ENCODE measurements around the gene MTCL1. TPM values are rescaled to one million over a fixed set of nuclear protein-coding genes. Genes with fewer than 3 reads are reported as not detected.

The MTCL1 gene
- total and polyA plus RNA-seq, 9 of the 15 experiments (the other 6 are each of a cell fraction or from before 2014, with no cell fraction given), result 0.21 to 7.4 (median 3.7) TPM

GRCh38 chr18:8730080-8730827, 24.9 kb downstream of the MTCL1 start (continued):
- TF ChIP-seq ZNF592 (IDR thresholded peaks at IDR 0.05) (0 out of 2 replicates have a peak, but pooled peaks have one; percentile 40), HOXB6 (CRISPR knock-in tag; IDR thresholded peaks at IDR 0.05; ENCODE audit: borderline replicate concordance) (no peak), SAFB (IDR thresholded peaks at IDR 0.05; ENCODE audit: borderline replicate concordance, low read depth, low read length) (no peak), ZNF224 (CRISPR knock-in tag; IDR thresholded peaks at IDR 0.05) (no peak), ERF (CRISPR knock-in tag; IDR thresholded peaks at IDR 0.05) (no peak), SMARCE1 (IDR thresholded peaks at IDR 0.05) (peak; percentile 95), ZNF140 (CRISPR knock-in tag; IDR thresholded peaks at IDR 0.05) (no peak), FOS (IDR thresholded peaks at IDR 0.05; ENCODE audit: extremely low read depth, insufficient read length) (peak; percentile 63), ZNF586 (CRISPR knock-in tag; conservative IDR thresholded peaks at IDR 0.05) (no peak), ELF4 (CRISPR knock-in tag; IDR thresholded peaks at IDR 0.05) (no peak), KDM2B (CRISPR knock-in tag; IDR thresholded peaks at IDR 0.05) (no peak), STAT5A (IDR thresholded peaks at IDR 0.05; ENCODE audit: borderline replicate concordance, low read length) (peak; percentile 56; the same call in 1 of the 2 replicates), TEAD4 (IDR thresholded peaks at IDR 0.05; ENCODE audit: low read length) (peak; percentile 87), TEAD4 (CRISPR knock-in tag; IDR thresholded peaks at IDR 0.05; ENCODE audit: borderline replicate concordance) (no peak)
- TF ChIP-seq, protein P1, sequence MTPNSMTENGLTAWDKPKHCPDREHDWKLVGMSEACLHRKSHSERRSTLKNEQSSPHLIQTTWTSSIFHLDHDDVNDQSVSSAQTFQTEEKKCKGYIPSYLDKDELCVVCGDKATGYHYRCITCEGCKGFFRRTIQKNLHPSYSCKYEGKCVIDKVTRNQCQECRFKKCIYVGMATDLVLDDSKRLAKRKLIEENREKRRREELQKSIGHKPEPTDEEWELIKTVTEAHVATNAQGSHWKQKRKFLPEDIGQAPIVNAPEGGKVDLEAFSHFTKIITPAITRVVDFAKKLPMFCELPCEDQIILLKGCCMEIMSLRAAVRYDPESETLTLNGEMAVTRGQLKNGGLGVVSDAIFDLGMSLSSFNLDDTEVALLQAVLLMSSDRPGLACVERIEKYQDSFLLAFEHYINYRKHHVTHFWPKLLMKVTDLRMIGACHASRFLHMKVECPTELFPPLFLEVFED (CRISPR knock-in tag; conservative IDR thresholded peaks at IDR 0.05), result no peak
- TF ChIP-seq, protein P2, sequence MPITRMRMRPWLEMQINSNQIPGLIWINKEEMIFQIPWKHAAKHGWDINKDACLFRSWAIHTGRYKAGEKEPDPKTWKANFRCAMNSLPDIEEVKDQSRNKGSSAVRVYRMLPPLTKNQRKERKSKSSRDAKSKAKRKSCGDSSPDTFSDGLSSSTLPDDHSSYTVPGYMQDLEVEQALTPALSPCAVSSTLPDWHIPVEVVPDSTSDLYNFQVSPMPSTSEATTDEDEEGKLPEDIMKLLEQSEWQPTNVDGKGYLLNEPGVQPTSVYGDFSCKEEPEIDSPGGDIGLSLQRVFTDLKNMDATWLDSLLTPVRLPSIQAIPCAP (CRISPR knock-in tag; IDR thresholded peaks at IDR 0.05; ENCODE audit: borderline replicate concordance), result no peak
- TF ChIP-seq, protein P3, sequence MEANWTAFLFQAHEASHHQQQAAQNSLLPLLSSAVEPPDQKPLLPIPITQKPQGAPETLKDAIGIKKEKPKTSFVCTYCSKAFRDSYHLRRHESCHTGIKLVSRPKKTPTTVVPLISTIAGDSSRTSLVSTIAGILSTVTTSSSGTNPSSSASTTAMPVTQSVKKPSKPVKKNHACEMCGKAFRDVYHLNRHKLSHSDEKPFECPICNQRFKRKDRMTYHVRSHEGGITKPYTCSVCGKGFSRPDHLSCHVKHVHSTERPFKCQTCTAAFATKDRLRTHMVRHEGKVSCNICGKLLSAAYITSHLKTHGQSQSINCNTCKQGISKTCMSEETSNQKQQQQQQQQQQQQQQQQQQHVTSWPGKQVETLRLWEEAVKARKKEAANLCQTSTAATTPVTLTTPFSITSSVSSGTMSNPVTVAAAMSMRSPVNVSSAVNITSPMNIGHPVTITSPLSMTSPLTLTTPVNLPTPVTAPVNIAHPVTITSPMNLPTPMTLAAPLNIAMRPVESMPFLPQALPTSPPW (CRISPR knock-in tag; IDR thresholded peaks at IDR 0.05), result 0 out of 2 replicates have a peak, but pooled peaks have one; percentile 18
- TF ChIP-seq, protein P4, sequence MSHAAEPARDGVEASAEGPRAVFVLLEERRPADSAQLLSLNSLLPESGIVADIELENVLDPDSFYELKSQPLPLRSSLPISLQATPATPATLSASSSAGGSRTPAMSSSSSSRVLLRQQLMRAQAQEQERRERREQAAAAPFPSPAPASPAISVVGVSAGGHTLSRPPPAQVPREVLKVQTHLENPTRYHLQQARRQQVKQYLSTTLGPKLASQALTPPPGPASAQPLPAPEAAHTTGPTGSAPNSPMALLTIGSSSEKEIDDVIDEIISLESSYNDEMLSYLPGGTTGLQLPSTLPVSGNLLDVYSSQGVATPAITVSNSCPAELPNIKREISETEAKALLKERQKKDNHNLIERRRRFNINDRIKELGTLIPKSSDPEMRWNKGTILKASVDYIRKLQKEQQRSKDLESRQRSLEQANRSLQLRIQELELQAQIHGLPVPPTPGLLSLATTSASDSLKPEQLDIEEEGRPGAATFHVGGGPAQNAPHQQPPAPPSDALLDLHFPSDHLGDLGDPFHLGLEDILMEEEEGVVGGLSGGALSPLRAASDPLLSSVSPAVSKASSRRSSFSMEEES (CRISPR knock-in tag; IDR thresholded peaks at IDR 0.05), result no peak

All from K562 (cell line).